Esophagus squamous epithelium (tissue), 5 donors: ENCODE results near the gene TRIM26. TPM values are rescaled to one million over a fixed set of nuclear protein-coding genes. Genes with fewer than 3 reads are reported as not detected.

ENCODE experiments used
- DNase-seq: peaks from one replicate; lab custom pipeline; 2025; lab: John Stamatoyannopoulos, UW
- H3K27ac ChIP-seq, 4 donors: fragments of 200-600 bp; sonication (generic); one replicate each; pipeline ENCODE4 v1.5.1; 2016 to 2019; ENCODE audit warnings: mild to moderate bottlenecking in 1 of 4
- H3K27me3 ChIP-seq, 4 donors: fragments of 200-600 bp; sonication (generic); 1 replicate in 3 of 4; 2 replicates in 1 of 4; pipeline versions ENCODE4 v1.5.1 to v1.6.0; 2017 to 2021; ENCODE audit warnings: antibody characterized with exemption in 1 of 4
- H3K36me3 ChIP-seq, 3 donors: fragments of 200-600 bp; sonication (generic); one replicate each; pipeline ENCODE4 v1.5.1; 2016 to 2019
- H3K4me1 ChIP-seq, 3 donors: fragments of 200-600 bp; sonication (generic); one replicate each; pipeline ENCODE4 v1.5.1; 2017 to 2019
- H3K4me3 ChIP-seq, 4 donors: fragments of 200-600 bp; sonication (generic); 1 replicate in 3 of 4; 2 replicates in 1 of 4; pipeline ENCODE4 v1.5.1; 2016 to 2019; ENCODE audit warnings: mild to moderate bottlenecking in 2 of 4, moderate library complexity in 1 of 4
- H3K9me3 ChIP-seq, 3 donors: fragments of 200-600 bp; sonication (generic); one replicate each; pipeline ENCODE4 v1.5.1; 2016 to 2019
- CTCF ChIP-seq, 6 experiments: fragments of 450-650 bp in 4 of 6; fragments of 200-600 bp in 2 of 6; sonication (generic) in 2 of 6; IDR thresholded peaks; one replicate each; pipeline ENCODE4 v1.5.1; 2016 to 2019; ENCODE audit warnings: antibody characterized with exemption in 6 of 6, mild to moderate bottlenecking in 4 of 6, moderate library complexity in 4 of 6
- POLR2A ChIP-seq, 4 donors: fragments of 450-650 bp; IDR thresholded peaks; one replicate each; pipeline ENCODE4 v1.6.1; 2017; ENCODE audit warnings: antibody characterized with exemption in 4 of 4, mild to moderate bottlenecking in 4 of 4, moderate library complexity in 3 of 4
- WGBS, 2 donors: methylation state at CpG; one replicate each; pipeline ENCODE4 v1.1.5; 2018; 5-methylcytosine and 5-hydroxymethylcytosine counted together
- intact Hi-C: fragments of 100-400 bp; cut with DNase I; formaldehyde crosslinking; loops from one replicate; pipeline ENCODE4 v1.15.0; 2022
- total RNA-seq, 4 donors: library from RNA; depleted of rRNA; stranded (reverse); fragments of >200 nt; gene quantifications; one replicate each; pipeline ENCODE4 v1.1.0, GENCODE V29; 2016
- donor health status: DM: yes; HTN: yes; CAD: no.

The TRIM26 gene
- total RNA-seq, 4 donors from 2014 or later: 52.3 to 76.3 (median 63.3) TPM

DNA sequence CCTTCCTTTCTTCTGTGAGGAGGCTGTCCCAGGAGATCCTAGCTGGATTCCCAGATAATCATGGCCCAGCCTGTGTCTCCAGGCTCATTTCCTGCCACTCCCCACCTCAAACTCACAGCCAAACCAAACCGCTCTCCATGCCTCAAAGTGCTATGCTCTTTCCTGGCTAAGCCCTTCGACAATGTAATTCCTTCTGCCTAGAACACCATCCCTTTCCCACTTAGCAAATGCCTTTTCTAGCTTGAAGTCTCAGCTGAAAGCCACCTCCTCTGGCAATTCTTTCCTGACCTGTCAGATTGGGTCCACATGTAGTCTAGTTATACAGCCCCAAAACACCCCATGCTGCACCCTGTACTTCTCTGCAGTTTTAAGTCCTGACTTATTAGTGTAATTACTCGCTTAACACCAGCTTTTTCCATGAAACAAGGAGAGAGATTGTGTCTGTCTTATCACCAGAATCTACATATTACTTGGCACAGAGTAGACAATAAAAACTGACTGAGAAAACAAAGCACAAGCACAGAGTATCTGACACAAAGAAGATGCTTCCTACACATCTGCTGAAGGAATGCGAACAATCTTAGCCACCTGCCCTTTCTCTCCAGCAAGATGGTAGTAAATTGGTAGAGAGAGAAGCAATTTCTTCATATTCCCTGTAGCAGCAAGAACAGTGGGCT lies 5.4 kb downstream of the TRIM26 start:
- no peak for DNase-seq
- no peaks in the 10 kb centered on the region for H3K9me3 ChIP-seq
- peaks cover 0 to 14% (median 0%) of the 10 kb centered on the region in 3 donors for H3K36me3 ChIP-seq
- intact Hi-C loops: no loop called here
- H3K4me1 ChIP-seq: peaks cover 37 to 99% (median 59%) of the 10 kb centered on the region in 3 donors
- peak overlapping the region; percentile 81 to 90 (median 85) for H3K27ac ChIP-seq
- H3K27me3 ChIP-seq: no peaks in the 10 kb centered on the region
- WGBS, 2 donors: 35 to 65% methylated on average over 4 of the region's 4 CpGs
- TF ChIP-seq CTCF (IDR thresholded peaks at IDR 0.05): no peak
- no peak for TF ChIP-seq POLR2A (IDR thresholded peaks at IDR 0.05)
- peak overlapping the region in 2 of 4 donors; percentile 0 to 22 for H3K4me3 ChIP-seq

- no peaks in the 10 kb centered on the region for H3K27me3 ChIP-seq
- H3K4me3 ChIP-seq: peak overlapping the region in 3 of 4 donors; percentile 0 to 22 (median 1)
- WGBS, 2 donors: 28 to 30% methylated on average over 11 of the region's 11 CpGs
- peaks cover 0 to 14% (median 0%) of the 10 kb centered on the region in 3 donors for H3K36me3 ChIP-seq
- no peak for DNase-seq
- H3K27ac ChIP-seq: peak overlapping the region; percentile 81 to 90 (median 85)
- TF ChIP-seq CTCF (IDR thresholded peaks at IDR 0.05) (no peak), POLR2A (IDR thresholded peaks at IDR 0.05) (no peak)
- H3K4me1 ChIP-seq: peaks cover 38 to 100% (median 63%) of the 10 kb centered on the region in 3 donors
- no peaks in the 10 kb centered on the region for H3K9me3 ChIP-seq
- intact Hi-C loops: no loop called here
These were observed 6.2 kb downstream of the TRIM26 start for GRCh38 chr6:30206799-30207618.

DNA sequence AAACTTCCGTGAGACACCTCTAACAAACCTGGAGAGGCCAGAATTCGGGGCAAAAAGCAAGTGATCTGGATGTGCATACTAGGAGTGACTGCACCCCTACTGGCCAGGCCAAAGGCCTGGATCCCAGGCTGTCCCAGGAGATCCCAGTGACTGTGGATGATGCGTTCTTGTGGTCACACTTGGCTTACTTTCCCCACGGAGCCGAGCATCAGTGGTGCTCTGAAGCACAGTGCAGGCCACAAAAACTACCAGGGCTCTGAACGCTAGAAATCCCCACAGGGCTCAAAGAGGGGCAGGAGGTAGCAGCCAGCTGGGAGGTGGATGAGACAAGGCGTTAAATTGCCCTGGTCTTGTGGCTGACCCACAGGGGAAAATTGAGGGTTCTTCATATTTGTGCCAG lies 7.1 kb downstream of the TRIM26 start:
- DNase-seq: no peak
- WGBS, 2 donors: 82% methylated on average over 5 of the region's 7 CpGs
- no peaks in the 10 kb centered on the region for H3K9me3 ChIP-seq
- peaks cover 46 to 100% (median 66%) of the 10 kb centered on the region in 3 donors for H3K4me1 ChIP-seq
- intact Hi-C loops: no loop called here
- H3K4me3 ChIP-seq: no peak overlapping the region
- H3K27ac ChIP-seq: peak overlapping the region in 3 of 4 donors; percentile 81 to 89 (median 81)
- H3K36me3 ChIP-seq: peaks cover 0 to 15% (median 0%) of the 10 kb centered on the region in 3 donors
- no peak for TF ChIP-seq CTCF (IDR thresholded peaks at IDR 0.05)
- no peak for TF ChIP-seq POLR2A (IDR thresholded peaks at IDR 0.05)
- no peaks in the 10 kb centered on the region for H3K27me3 ChIP-seq

DNA sequence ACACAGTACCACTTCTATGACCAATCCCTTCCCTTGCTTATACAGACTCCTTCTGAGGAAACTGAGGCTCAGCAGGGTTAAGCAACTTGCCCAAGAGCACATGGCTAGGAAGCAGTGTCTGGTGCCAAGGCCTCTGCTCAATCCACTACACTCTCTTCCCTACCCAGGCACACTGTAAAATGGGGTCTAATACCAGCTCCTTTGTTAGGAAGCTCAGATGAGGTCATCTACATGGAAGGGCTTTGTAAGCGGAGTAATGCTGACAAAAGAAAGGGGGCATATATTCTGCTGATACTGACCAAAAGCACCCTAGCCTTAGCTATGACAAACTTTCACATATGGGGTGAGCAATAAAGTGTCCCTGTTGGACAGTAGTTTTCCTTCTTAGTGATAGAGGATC lies 9.1 kb downstream of the TRIM26 start:
- Histone ChIP-seq H3K27ac (no peak overlapping the region), H3K4me1 (peaks cover 48 to 90% (median 54%) of the 10 kb centered on the region in 3 donors)

More for the DNA sequence above, 9.1 kb downstream of the TRIM26 start:
- no peak for DNase-seq
- no peak overlapping the region for H3K4me3 ChIP-seq
- H3K27me3 ChIP-seq: no peaks in the 10 kb centered on the region
- WGBS, 2 donors: 92% methylated on average over 1 of the region's 1 CpG; no CpG with 5 or more reads in 1 of the 2 donors
- no peak for TF ChIP-seq POLR2A (IDR thresholded peaks at IDR 0.05)
- TF ChIP-seq CTCF (IDR thresholded peaks at IDR 0.05): no peak
- H3K9me3 ChIP-seq: no peaks in the 10 kb centered on the region
- intact Hi-C loops: no loop called here
- H3K36me3 ChIP-seq: peaks cover 3 to 35% (median 6%) of the 10 kb centered on the region in 3 donors
